DND-41 (cell line): Measurements from ENCODE around the gene TGM6.

Experiments
- ATAC-seq: fragments of 200-7000 bp; cut with Tn5 transposase; 3 replicates; pipeline ENCODE4 v1.9.1; 2021; ENCODE audit warnings: low read depth; ENCODE audit not compliant: insufficient read depth
- DNase-seq: peaks from one replicate; pipeline ENCODE4 v3.0.0-alpha.2; 2020
- H2AFZ ChIP-seq: 2 replicates; pipeline ENCODE4 v1.6.0; 2012; ENCODE audit warnings: low read depth, low read length
- H3K27ac ChIP-seq: 2 replicates; pipeline ENCODE4 v1.5.1; 2012; ENCODE audit warnings: low read length, inconsistent platforms
- H3K27me3 ChIP-seq: fragments of 200-600 bp; sonication (generic); 2 replicates; pipeline ENCODE4 v1.6.0; 2012; ENCODE audit warnings: low read length, mild to moderate bottlenecking, inconsistent platforms; ENCODE audit not compliant: insufficient read depth, poor library complexity
- H3K36me3 ChIP-seq: 2 replicates; pipeline ENCODE4 v1.5.1; 2012; ENCODE audit warnings: low read length, inconsistent platforms; ENCODE audit not compliant: insufficient read depth
- H3K4me1 ChIP-seq: 2 replicates; pipeline ENCODE4 v1.5.1; 2012; ENCODE audit warnings: mild to moderate bottlenecking, low read length; ENCODE audit not compliant: insufficient read depth
- H3K4me2 ChIP-seq: 2 replicates; pipeline ENCODE4 v1.6.0; 2012; ENCODE audit warnings: mild to moderate bottlenecking, moderate library complexity, low read length, inconsistent platforms; ENCODE audit not compliant: insufficient read depth
- H3K4me3 ChIP-seq, 2 experiments: fragments of 200-600 bp in 1 of 2; shearing (Covaris generic) in 1 of 2; 2 replicates each; pipeline ENCODE4 v1.5.1; 2012 to 2016; ENCODE audit warnings: inconsistent platforms in 2 of 2, low read length in 2 of 2, mild to moderate bottlenecking in 2 of 2, low read depth in 1 of 2, moderate library complexity in 1 of 2
- H3K79me2 ChIP-seq: 2 replicates; pipeline ENCODE4 v1.6.0; 2012; ENCODE audit warnings: low read length, inconsistent platforms; ENCODE audit not compliant: insufficient read depth
- H3K9ac ChIP-seq: 2 replicates; pipeline ENCODE4 v1.6.0; 2012; ENCODE audit warnings: low read depth, mild to moderate bottlenecking, inconsistent platforms, low read length, moderate library complexity
- H3K9me3 ChIP-seq: 2 replicates; pipeline ENCODE4 v1.5.1; 2012; ENCODE audit warnings: low read length, moderate library complexity, mild to moderate bottlenecking, inconsistent platforms; ENCODE audit not compliant: insufficient read depth, severe bottlenecking
- H4K20me1 ChIP-seq: 2 replicates; pipeline ENCODE4 v1.6.0; 2012; ENCODE audit warnings: low read length; ENCODE audit not compliant: insufficient read depth
- EZH2 ChIP-seq: IDR thresholded peaks from 3 replicates; pipeline ENCODE4 v1.6.1; 2012; ENCODE audit warnings: borderline replicate concordance, low read depth, mild to moderate bottlenecking, moderate library complexity, low read length, inconsistent platforms; ENCODE audit not compliant: severe bottlenecking
- TF ChIP-seq, protein P1 (sequence below): IDR thresholded peaks from 2 replicates; pipeline ENCODE4 v1.5.1; 2012; ENCODE audit warnings: borderline replicate concordance, low read length, moderate library complexity, mild to moderate bottlenecking; ENCODE audit not compliant: poor library complexity, severe bottlenecking; ENCODE audit errors: extremely low read depth

Gene TGM6

DNA sequence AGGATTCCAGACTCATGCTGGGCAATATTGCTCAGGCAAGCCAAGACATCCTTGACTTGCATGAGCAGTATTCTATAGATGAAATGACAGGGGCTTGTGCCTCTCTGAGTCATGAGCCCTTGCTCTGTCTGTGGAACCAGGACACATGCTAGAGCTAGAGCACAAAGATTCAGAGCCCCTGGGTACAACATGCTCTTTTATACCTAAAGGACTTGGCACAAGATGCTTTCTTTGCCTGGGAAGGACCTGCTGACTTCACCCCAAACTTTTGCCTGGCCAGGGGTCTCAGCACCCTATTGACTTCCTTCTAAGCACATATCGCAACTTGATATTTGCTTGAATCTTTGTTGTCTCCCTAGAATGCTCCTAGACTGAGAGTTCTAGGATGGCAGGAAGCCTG is 27.4 kb downstream of the TGM6 start:
- no peaks in the 10 kb centered on the region for H3K79me2 ChIP-seq
- DNase-seq (no peak), ATAC-seq (no peak)
- no peak overlapping the region for H3K27ac ChIP-seq
- H3K4me1 ChIP-seq: no peaks in the 10 kb centered on the region
- no peak overlapping the region for H3K9ac ChIP-seq
- no peak overlapping the region for H3K4me3 ChIP-seq
- H2AFZ ChIP-seq: no peak overlapping the region
- no peaks in the 10 kb centered on the region for H3K9me3 ChIP-seq
- H3K27me3 ChIP-seq: peaks cover 21% of the 10 kb centered on the region
- TF ChIP-seq, protein P1, sequence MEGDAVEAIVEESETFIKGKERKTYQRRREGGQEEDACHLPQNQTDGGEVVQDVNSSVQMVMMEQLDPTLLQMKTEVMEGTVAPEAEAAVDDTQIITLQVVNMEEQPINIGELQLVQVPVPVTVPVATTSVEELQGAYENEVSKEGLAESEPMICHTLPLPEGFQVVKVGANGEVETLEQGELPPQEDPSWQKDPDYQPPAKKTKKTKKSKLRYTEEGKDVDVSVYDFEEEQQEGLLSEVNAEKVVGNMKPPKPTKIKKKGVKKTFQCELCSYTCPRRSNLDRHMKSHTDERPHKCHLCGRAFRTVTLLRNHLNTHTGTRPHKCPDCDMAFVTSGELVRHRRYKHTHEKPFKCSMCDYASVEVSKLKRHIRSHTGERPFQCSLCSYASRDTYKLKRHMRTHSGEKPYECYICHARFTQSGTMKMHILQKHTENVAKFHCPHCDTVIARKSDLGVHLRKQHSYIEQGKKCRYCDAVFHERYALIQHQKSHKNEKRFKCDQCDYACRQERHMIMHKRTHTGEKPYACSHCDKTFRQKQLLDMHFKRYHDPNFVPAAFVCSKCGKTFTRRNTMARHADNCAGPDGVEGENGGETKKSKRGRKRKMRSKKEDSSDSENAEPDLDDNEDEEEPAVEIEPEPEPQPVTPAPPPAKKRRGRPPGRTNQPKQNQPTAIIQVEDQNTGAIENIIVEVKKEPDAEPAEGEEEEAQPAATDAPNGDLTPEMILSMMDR: no peak
- TF ChIP-seq EZH2: no peak
- H4K20me1 ChIP-seq: no peaks in the 10 kb centered on the region
- H3K4me2 ChIP-seq: no peak overlapping the region
- no peaks in the 10 kb centered on the region for H3K36me3 ChIP-seq

DNA sequence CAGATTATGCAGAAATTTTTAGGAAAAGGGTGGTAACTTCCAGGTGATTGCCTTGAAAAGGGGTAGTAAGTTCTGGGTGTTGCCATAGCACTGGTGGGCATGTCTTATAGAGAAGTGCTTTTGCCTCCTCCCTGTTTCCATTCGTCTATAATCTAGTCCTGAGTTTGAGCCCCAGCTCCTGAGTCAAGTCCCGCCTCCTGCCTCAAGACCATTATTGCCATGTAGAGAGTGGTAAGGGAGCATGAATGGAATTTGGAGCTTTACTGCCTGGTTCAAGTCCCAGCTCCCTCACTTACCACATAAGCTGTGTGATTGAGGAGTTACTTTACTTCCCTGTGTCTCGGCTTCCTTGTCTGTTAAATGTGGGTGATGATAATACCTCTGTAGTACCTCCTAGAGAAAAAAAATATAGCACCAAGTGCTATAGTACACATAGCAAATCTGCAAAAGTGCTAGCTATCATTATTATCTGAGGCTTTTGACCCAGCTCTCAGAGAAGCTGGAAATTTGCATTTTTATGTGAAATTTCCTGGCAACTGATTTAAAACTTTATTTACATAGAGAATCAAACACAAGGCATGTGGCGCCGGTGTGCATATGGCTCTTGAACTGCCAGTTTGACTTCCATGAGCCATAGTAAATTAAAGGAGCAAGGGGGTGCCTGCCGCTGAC is 36.0 kb downstream of the TGM6 start:
- Histone ChIP-seq H3K9me3 (no peaks in the 10 kb centered on the region), H3K36me3 (no peaks in the 10 kb centered on the region), H3K79me2 (no peaks in the 10 kb centered on the region), H3K4me2 (no peak overlapping the region), H4K20me1 (no peaks in the 10 kb centered on the region), H3K27ac (no peak overlapping the region), H3K27me3 (peaks cover 40% of the 10 kb centered on the region), H3K4me3 (no peak overlapping the region), H3K4me1 (no peaks in the 10 kb centered on the region), H2AFZ (no peak overlapping the region), H3K9ac (no peak overlapping the region)
- ATAC-seq (no peak), DNase-seq (no peak)
- TF ChIP-seq, protein P1: no peak
- TF ChIP-seq EZH2: no peak

DNA sequence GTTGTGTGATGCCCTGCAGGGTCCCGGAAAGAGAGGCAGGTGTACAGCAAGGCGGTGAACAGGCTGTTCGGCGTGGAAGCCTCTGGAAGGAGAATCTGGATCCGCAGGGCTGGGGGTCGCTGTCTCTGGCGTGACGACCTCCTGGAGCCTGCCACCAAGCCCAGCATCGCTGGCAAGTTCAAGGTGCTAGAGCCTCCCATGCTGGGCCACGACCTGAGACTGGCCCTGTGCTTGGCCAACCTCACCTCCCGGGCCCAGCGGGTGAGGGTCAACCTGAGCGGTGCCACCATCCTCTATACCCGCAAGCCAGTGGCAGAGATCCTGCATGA is 36.5 kb downstream of the TGM6 start:
- no peak for DNase-seq
- no peak overlapping the region for H2AFZ ChIP-seq
- no peaks in the 10 kb centered on the region for H3K36me3 ChIP-seq
- H3K79me2 ChIP-seq: no peaks in the 10 kb centered on the region
- H3K27me3 ChIP-seq: peaks cover 37% of the 10 kb centered on the region
- H3K27ac ChIP-seq: no peak overlapping the region
- H4K20me1 ChIP-seq: no peaks in the 10 kb centered on the region
- H3K4me3 ChIP-seq: no peak overlapping the region
- ATAC-seq: no peak
- TF ChIP-seq, protein P1: no peak
- no peak for TF ChIP-seq EZH2
- H3K4me1 ChIP-seq: no peaks in the 10 kb centered on the region
- H3K4me2 ChIP-seq: no peak overlapping the region
- H3K9ac ChIP-seq: no peak overlapping the region
- no peaks in the 10 kb centered on the region for H3K9me3 ChIP-seq
